ENCODE measurements around the gene DTHD1. TPM values are rescaled to one million over a fixed set of nuclear protein-coding genes. Genes with fewer than 3 reads are reported as not detected.

The DTHD1 gene
- total and polyA plus RNA-seq, 10 of the 15 experiments (the other 5 are each of a cell fraction or from before 2014, with no cell fraction given): 0.05 to 2.8 (median 1.4) TPM

GRCh38 chr4:36385951-36386571 is 104.6 kb downstream of the DTHD1 start (continued):
- no peak for TF ChIP-seq CTCF (IDR thresholded peaks at IDR 0.05 in 2 of 3, conservative IDR thresholded peaks at IDR 0.05 in 1 of 3; ENCODE audit: control insufficient read depth in 2 of 3, extremely low read depth in 1 of 3, insufficient read depth in 1 of 3, low read depth in 3 of 3, low read length in 3 of 3)
- no peak for TF ChIP-seq SIX5 (IDR thresholded peaks at IDR 0.05; ENCODE audit: low read depth, low read length, severe bottlenecking)
- TF ChIP-seq ZNF687 (IDR thresholded peaks at IDR 0.05): no peak
- TF ChIP-seq MTA3 (IDR thresholded peaks at IDR 0.05; ENCODE audit: borderline replicate concordance, low read length): no peak
- no peak for TF ChIP-seq RFX5 (IDR thresholded peaks at IDR 0.05; ENCODE audit: low read depth, low read length)
- TF ChIP-seq WRNIP1 (IDR thresholded peaks at IDR 0.05; ENCODE audit: borderline replicate concordance, low read depth, low read length): no peak
- no peak for TF ChIP-seq IRF3 (IDR thresholded peaks at IDR 0.05)
- TF ChIP-seq PBX3 (IDR thresholded peaks at IDR 0.05; ENCODE audit: insufficient replicate concordance, low read depth, low read length): no peak
- TF ChIP-seq CUX1 (IDR thresholded peaks at IDR 0.05; ENCODE audit: insufficient replicate concordance, low read depth, low read length): no peak
- TF ChIP-seq NFXL1 (IDR thresholded peaks at IDR 0.05; ENCODE audit: borderline replicate concordance): no peak
